GM19438 (cell line): Measurements from ENCODE around the gene RILPL1.
"Not testable (repeated sequence)": the region's sequence is repeated elsewhere in the genome, so short reads cannot be mapped to it uniquely, and the experiment has no call there.

ENCODE experiments used
- ATAC-seq: cut with Tn5 transposase; IDR thresholded peaks from one replicate; pipeline ENCODE4 v1.9.1; 2021; ENCODE audit warnings: low read depth; ENCODE audit not compliant: unreplicated experiment

Gene RILPL1

GRCh38 chr12:123472438-123472849 is 61.1 kb downstream of the RILPL1 start:
- ATAC-seq, result no peak

- no peak for ATAC-seq
Measured at GRCh38 chr12:123471374-123472068, 62.0 kb downstream of the RILPL1 start.

GRCh38 chr12:123469978-123470377 is 63.5 kb downstream of the RILPL1 start:
- no peak for ATAC-seq

- no peak for ATAC-seq
Measured at GRCh38 chr12:123468786-123469185, 64.7 kb downstream of the RILPL1 start.

GRCh38 chr12:123465084-123465483 is 68.4 kb downstream of the RILPL1 start:
- ATAC-seq, result no peak

GRCh38 chr12:123463174-123463573 is 70.3 kb downstream of the RILPL1 start:
- ATAC-seq, result not testable (repeated sequence)

GRCh38 chr12:123457980-123458779 is 75.3 kb downstream of the RILPL1 start, which contains the start of gene SNRNP35:
Gene SNRNP35, plus strand, starts transcription at chr12:123458139. Its CDS starts 7,402 bp downstream, at chr12:123465541.
- peak; percentile 59 for ATAC-seq

- ATAC-seq, result no peak
Measured at GRCh38 chr12:123453165-123453564, 80.4 kb downstream of the RILPL1 start.

GRCh38 chr12:123452276-123452550 is 81.3 kb downstream of the RILPL1 start:
- ATAC-seq, result not testable (repeated sequence)

- ATAC-seq, result no peak
Measured at GRCh38 chr12:123450636-123451035, 82.9 kb downstream of the RILPL1 start.

GRCh38 chr12:123449856-123450255 is 83.7 kb downstream of the RILPL1 start:
- no peak for ATAC-seq

- no peak for ATAC-seq
Measured at GRCh38 chr12:123449249-123449733, 84.2 kb downstream of the RILPL1 start.

GRCh38 chr12:123446333-123446713 is 87.2 kb downstream of the RILPL1 start:
- ATAC-seq, result no peak

GRCh38 chr12:123445388-123446332 is 87.9 kb downstream of the RILPL1 start:
- ATAC-seq, result no peak

GRCh38 chr12:123444092-123445026 is 89.2 kb downstream of the RILPL1 start:
- no peak for ATAC-seq

- no peak for ATAC-seq
Measured at GRCh38 chr12:123442774-123443173, 90.7 kb downstream of the RILPL1 start.

- no peak for ATAC-seq
Measured at GRCh38 chr12:123441523-123442164, 91.9 kb downstream of the RILPL1 start.

- ATAC-seq, result peak; percentile 75
Measured at GRCh38 chr12:123436017-123436964, 97.2 kb downstream of the RILPL1 start, which contains the start of gene RILPL2. Gene RILPL2, minus strand, starts transcription at chr12:123436684. Its CDS starts 264 bp downstream, at chr12:123436420.
